HCT116 (cell line): ENCODE data around the gene IGF2R. TPM values are rescaled to one million over a fixed set of nuclear protein-coding genes. Genes with fewer than 3 reads are reported as not detected.
A peak's percentile ranks its signal among the peaks of the same experiment; 100 is the strongest.

Experiments used
- ATAC-seq: fragments of 200-7000 bp; cut with Tn5 transposase; 2 replicates; pipeline ENCODE4 v1.9.1; 2020; ENCODE audit warnings: mild to moderate bottlenecking, moderate library complexity
- BruUV-seq: library from RNA; stranded (reverse); fragments of 400-500 nt; replicated peaks from 2 replicates; lab custom pipeline; 2021; lab: Mats Ljungman, UMichigan
- CTCF ChIA-PET: fragments of 300-600 bp; sonication (Branson Sonifier 250); formaldehyde crosslinking; loops from one replicate; lab custom pipeline; 2021; ENCODE audit warnings: antibody characterized with exemption; lab: Charles Lee
- POLR2A ChIA-PET: fragments of 300-600, 350-600 bp; sonication (Branson Sonifier 250); formaldehyde crosslinking; loops from one replicate; lab custom pipeline; 2021; ENCODE audit warnings: antibody characterized with exemption; lab: Charles Lee
- RAD21 ChIA-PET, 2 experiments: fragments of 300-600 bp; sonication (Branson Sonifier 250); formaldehyde crosslinking; loops; one replicate each; lab custom pipeline; 2023; ENCODE audit warnings: low total read pairs in 2 of 2; ENCODE audit not compliant: uncharacterized antibody in 2 of 2, unreplicated experiment in 2 of 2, low non-redundant PET in 1 of 2; lab: Charles Lee
- DNase-seq: peaks from one replicate; pipeline ENCODE4 v3.0.0-alpha.2; 2010; ENCODE audit warnings: low read depth, low spot score
- H2AFZ ChIP-seq: fragments of 200-600 bp; shearing (Covaris generic), sonication (generic); 2 replicates; pipeline ENCODE4 v1.6.1; 2017; ENCODE audit warnings: low read depth, mixed run types, mixed read lengths, antibody characterized with exemption, low read length; ENCODE audit not compliant: poor library complexity, severe bottlenecking
- H3K27ac ChIP-seq: 2 replicates; pipeline ENCODE4 v1.5.1; 2012; ENCODE audit warnings: low read depth, low read length
- H3K27me3 ChIP-seq: fragments of 200-600 bp; sonication (generic); 2 replicates; pipeline ENCODE4 v1.6.1; 2016; ENCODE audit warnings: mixed run types, low read length, mixed read lengths; ENCODE audit not compliant: insufficient read depth
- H3K36me3 ChIP-seq, 2 experiments: fragments of 200-500 bp in 1 of 2; fragments of 200-600 bp in 1 of 2; sonication (Bioruptor generic) in 1 of 2; sonication (generic) in 1 of 2; 2 replicates each; pipeline versions ENCODE4 v1.5.1 to v1.6.1; 2014 to 2016; ENCODE audit warnings: low read length in 2 of 2, inconsistent platforms in 1 of 2, mixed read lengths in 1 of 2, mixed run types in 1 of 2; ENCODE audit not compliant: insufficient read depth in 2 of 2, control insufficient read depth in 1 of 2
- H3K4me1 ChIP-seq, 2 experiments: fragments of 200-600 bp in 1 of 2; sonication (generic) in 1 of 2; 2 replicates each; pipeline versions ENCODE4 v1.5.1 to v1.6.1; 2012 to 2017; ENCODE audit warnings: low read length in 2 of 2, inconsistent platforms in 1 of 2, mild to moderate bottlenecking in 1 of 2, mixed read lengths in 1 of 2, mixed run types in 1 of 2, moderate library complexity in 1 of 2; ENCODE audit not compliant: insufficient read depth in 2 of 2, control insufficient read depth in 1 of 2
- H3K4me2 ChIP-seq: fragments of 200-600 bp; sonication (generic); 2 replicates; pipeline ENCODE4 v1.6.1; 2017; ENCODE audit warnings: mixed run types, low read length, mixed read lengths
- H3K4me3 ChIP-seq, 2 experiments: fragments of 200-600 bp in 1 of 2; sonication (generic) in 1 of 2; replicated peaks in 1 of 2; 2 replicates each; pipeline ENCODE4 v1.5.1; 2011 to 2016; ENCODE audit warnings: low read length in 2 of 2, control low read depth in 1 of 2, low read depth in 1 of 2, mild to moderate bottlenecking in 1 of 2, mixed read lengths in 1 of 2, mixed run types in 1 of 2
- H3K79me2 ChIP-seq: fragments of 200-600 bp; sonication (generic); 2 replicates; pipeline ENCODE4 v1.6.1; 2017; ENCODE audit warnings: mild to moderate bottlenecking, mixed run types, low read length, moderate library complexity, mixed read lengths; ENCODE audit not compliant: insufficient read depth
- H3K9ac ChIP-seq: fragments of 200-600 bp; sonication (generic); 2 replicates; pipeline ENCODE4 v1.6.1; 2016; ENCODE audit warnings: low read length, mixed read lengths
- H3K9me2 ChIP-seq: fragments of 200-600 bp; sonication (generic), shearing (Covaris generic); 2 replicates; pipeline ENCODE4 v1.6.1; 2017; ENCODE audit warnings: mixed run types, mild to moderate bottlenecking, moderate library complexity; ENCODE audit not compliant: insufficient read depth
- H3K9me3 ChIP-seq, 2 experiments: fragments of 200-500 bp in 1 of 2; fragments of 200-600 bp in 1 of 2; sonication (Bioruptor generic) in 1 of 2; sonication (generic) in 1 of 2; 2 replicates each; pipeline ENCODE4 v1.6.1; 2014 to 2017; ENCODE audit warnings: low read length in 2 of 2, mixed read lengths in 2 of 2, inconsistent platforms in 1 of 2, low read depth in 1 of 2, mild to moderate bottlenecking in 1 of 2, mixed run types in 1 of 2, moderate library complexity in 1 of 2; ENCODE audit not compliant: control insufficient read depth in 1 of 2, insufficient read depth in 1 of 2
- H4K20me1 ChIP-seq: fragments of 200-600 bp; sonication (generic), shearing (Covaris generic); 2 replicates; pipeline ENCODE4 v1.6.1; 2017; ENCODE audit warnings: mixed run types, mild to moderate bottlenecking, moderate library complexity; ENCODE audit not compliant: insufficient read depth
- ELF1 ChIP-seq: IDR thresholded peaks from 2 replicates; pipeline ENCODE4 v1.6.1; 2012; ENCODE audit warnings: low read depth, borderline replicate concordance
- EZH2 ChIP-seq: fragments of 200-600 bp; sonication (generic); IDR thresholded peaks from 2 replicates; pipeline ENCODE4 v1.6.1; 2017; ENCODE audit warnings: antibody characterized with exemption, mixed run types
- EZH2phosphoT487 ChIP-seq: fragments of 200-600 bp; IDR thresholded peaks from 2 replicates; pipeline ENCODE4 v1.6.1; 2018; ENCODE audit warnings: antibody characterized with exemption, borderline replicate concordance
- POLR2A ChIP-seq: IDR thresholded peaks from 2 replicates; pipeline ENCODE4 v1.7.0; 2011; ENCODE audit warnings: borderline replicate concordance; ENCODE audit not compliant: insufficient read depth, insufficient read length; ENCODE audit errors: extremely low read depth
- RAD21 ChIP-seq: IDR thresholded peaks from 2 replicates; pipeline ENCODE4 v1.6.1; 2012; ENCODE audit warnings: low read depth, mild to moderate bottlenecking
- SP1 ChIP-seq: IDR thresholded peaks from 2 replicates; pipeline ENCODE4 v1.6.1; 2012; ENCODE audit warnings: low read depth
- SRF ChIP-seq: IDR thresholded peaks from 2 replicates; pipeline ENCODE4 v1.6.1; 2012; ENCODE audit warnings: low read depth
- YY1 ChIP-seq: IDR thresholded peaks from 2 replicates; pipeline ENCODE4 v1.6.1; 2011; ENCODE audit warnings: low read length, low read depth, moderate library complexity, mild to moderate bottlenecking; ENCODE audit not compliant: insufficient replicate concordance; ENCODE audit errors: extremely low read depth
- intact Hi-C: fragments of 100-400 bp; cut with micrococcal nuclease; formaldehyde crosslinking; loops from 2 replicates; pipeline ENCODE4 v1.10.0; 2022
- total RNA-seq: library from RNA; stranded (reverse); gene quantifications from one replicate; pipeline ENCODE4 v1.2.1, GENCODE V29; 2021; ENCODE audit not compliant: unreplicated experiment
- TF ChIP-seq, protein P1 (sequence below): IDR thresholded peaks from 2 replicates; pipeline ENCODE4 v1.6.1; 2012; ENCODE audit warnings: low read depth
- TF ChIP-seq, protein P2 (sequence below), 3 experiments: fragments of 200-600 bp in 1 of 3; sonication (generic) in 1 of 3; IDR thresholded peaks in 2 of 3; conservative IDR thresholded peaks in 1 of 3; 2 replicates each; pipeline ENCODE4 v1.5.1; 2012 to 2017; ENCODE audit warnings: low read depth in 2 of 3, low read length in 2 of 3, antibody characterized with exemption in 1 of 3, borderline replicate concordance in 1 of 3, control low read depth in 1 of 3, mild to moderate bottlenecking in 1 of 3, mixed read lengths in 1 of 3, mixed run types in 1 of 3, moderate library complexity in 1 of 3; ENCODE audit not compliant: insufficient read depth in 1 of 3

IGF2R gene
- total RNA-seq, 1 experiment from 2014 or later, result 37.0 TPM

DNA sequence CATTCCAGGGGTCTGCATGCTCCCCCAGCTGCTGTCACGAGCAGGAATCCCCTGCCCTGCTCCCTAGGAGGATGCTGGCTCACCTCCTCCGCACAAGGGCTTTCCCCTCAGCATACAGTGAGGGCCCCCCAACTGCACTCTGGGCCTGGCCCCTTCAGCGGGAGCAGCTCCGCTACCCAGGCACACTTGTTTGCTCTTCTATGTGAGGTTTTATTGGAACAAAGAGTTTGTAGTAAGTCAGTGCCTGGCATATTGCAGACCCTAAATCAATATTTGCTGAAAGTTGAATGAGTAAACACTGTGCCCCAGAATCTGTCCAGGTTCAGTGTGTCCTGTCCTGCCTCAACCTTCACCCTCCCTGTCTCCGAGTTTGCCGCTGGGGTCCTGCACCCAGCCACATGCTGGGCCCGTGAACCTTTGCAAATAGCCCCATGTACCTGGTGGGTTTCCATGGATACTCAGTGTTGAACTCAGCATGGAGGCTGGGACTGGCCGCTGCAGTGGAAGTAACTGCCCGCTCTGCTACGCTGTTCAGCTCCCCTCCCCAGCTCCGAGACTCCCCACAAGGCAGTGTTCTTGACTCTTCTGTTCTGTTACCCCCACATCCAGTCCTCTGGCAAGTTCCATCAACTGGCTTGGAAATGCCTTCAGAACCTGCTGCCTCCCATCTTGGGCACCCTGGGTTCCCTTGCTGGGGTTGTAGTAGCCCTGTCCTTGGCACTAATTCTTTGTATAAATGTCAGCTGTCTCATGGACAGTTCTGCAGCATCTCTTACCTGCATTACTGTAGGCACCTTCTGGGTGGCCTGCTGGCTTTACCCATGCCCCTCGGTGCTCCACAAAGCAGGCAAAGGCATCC, 168.5 kb downstream of the IGF2R start (continued):
- TF ChIP-seq, protein P1, sequence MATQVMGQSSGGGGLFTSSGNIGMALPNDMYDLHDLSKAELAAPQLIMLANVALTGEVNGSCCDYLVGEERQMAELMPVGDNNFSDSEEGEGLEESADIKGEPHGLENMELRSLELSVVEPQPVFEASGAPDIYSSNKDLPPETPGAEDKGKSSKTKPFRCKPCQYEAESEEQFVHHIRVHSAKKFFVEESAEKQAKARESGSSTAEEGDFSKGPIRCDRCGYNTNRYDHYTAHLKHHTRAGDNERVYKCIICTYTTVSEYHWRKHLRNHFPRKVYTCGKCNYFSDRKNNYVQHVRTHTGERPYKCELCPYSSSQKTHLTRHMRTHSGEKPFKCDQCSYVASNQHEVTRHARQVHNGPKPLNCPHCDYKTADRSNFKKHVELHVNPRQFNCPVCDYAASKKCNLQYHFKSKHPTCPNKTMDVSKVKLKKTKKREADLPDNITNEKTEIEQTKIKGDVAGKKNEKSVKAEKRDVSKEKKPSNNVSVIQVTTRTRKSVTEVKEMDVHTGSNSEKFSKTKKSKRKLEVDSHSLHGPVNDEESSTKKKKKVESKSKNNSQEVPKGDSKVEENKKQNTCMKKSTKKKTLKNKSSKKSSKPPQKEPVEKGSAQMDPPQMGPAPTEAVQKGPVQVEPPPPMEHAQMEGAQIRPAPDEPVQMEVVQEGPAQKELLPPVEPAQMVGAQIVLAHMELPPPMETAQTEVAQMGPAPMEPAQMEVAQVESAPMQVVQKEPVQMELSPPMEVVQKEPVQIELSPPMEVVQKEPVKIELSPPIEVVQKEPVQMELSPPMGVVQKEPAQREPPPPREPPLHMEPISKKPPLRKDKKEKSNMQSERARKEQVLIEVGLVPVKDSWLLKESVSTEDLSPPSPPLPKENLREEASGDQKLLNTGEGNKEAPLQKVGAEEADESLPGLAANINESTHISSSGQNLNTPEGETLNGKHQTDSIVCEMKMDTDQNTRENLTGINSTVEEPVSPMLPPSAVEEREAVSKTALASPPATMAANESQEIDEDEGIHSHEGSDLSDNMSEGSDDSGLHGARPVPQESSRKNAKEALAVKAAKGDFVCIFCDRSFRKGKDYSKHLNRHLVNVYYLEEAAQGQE, result no peak
- TF ChIP-seq POLR2A, result no peak
- no peak for TF ChIP-seq SP1
- TF ChIP-seq, all 23 proteins: peak for 0

DNA sequence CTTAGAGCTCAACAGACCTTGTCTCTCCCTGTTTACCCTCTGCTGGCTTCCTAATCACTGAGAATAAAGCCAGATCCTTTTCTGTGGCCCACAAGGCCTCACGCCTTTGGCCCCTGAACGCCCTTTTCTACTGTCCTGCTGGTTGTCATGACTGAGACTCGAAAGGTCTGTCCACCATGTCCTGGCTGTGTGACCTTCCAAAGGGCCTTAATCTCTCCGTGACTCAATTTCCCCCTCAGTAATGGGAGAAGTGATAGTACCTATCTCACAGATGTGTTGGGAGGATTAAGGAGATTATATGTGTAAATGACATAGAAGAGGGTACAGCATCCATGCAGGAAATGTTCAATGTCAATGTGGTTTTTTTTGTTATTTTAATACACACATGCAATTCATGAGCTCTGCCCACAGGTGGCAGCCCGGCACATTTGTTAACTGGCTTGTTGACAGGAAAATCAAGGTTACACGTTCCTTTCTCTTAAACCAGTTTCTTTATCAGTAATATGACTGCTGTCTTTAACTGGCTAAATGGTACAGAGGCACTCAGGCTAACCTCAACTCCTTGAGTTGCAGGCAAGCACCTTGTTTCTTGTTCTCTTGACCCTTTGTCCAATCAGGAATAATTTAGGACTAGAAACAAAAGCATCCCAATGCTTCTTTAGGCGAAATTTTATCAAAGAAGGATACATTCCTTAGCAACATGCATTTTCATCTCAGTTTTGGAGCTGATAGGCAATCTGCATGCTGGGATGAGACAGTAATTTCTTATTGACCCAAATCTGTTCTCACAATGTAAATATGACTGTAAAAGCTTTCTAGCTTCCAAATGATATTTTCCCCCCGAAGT, 169.3 kb downstream of the IGF2R start:
- ChIA-PET RAD21 (interaction anchor here (0.6 to 1.3 kb wide), 3 partner anchors 317 to 450 kb away, joined by 3 to 6 read pairs (median 5); no protein-coding TSS in a partner anchor), CTCF (interaction anchor here (1.0 to 2.3 kb wide), 4 partner anchors 83 to 317 kb away, joined by 3 to 19 read pairs (median 6); no protein-coding TSS in a partner anchor), POLR2A (no interaction called here)
- BruUV-seq, result no TSS peak
- no peak overlapping the region for H3K27ac ChIP-seq
- peak; percentile 32 for DNase-seq
- intact Hi-C loops, result loop anchor here (1.0 to 10.0 kb wide), 2 partner anchors 157 to 318 kb away; no protein-coding TSS in a partner anchor
- no peak overlapping the region for H3K9ac ChIP-seq
- no peak overlapping the region for H3K4me2 ChIP-seq
- no peaks in the 10 kb centered on the region for H3K9me3 ChIP-seq
- no peaks in the 10 kb centered on the region for H3K36me3 ChIP-seq
- TF ChIP-seq YY1, result no peak
- TF ChIP-seq, protein P2, sequence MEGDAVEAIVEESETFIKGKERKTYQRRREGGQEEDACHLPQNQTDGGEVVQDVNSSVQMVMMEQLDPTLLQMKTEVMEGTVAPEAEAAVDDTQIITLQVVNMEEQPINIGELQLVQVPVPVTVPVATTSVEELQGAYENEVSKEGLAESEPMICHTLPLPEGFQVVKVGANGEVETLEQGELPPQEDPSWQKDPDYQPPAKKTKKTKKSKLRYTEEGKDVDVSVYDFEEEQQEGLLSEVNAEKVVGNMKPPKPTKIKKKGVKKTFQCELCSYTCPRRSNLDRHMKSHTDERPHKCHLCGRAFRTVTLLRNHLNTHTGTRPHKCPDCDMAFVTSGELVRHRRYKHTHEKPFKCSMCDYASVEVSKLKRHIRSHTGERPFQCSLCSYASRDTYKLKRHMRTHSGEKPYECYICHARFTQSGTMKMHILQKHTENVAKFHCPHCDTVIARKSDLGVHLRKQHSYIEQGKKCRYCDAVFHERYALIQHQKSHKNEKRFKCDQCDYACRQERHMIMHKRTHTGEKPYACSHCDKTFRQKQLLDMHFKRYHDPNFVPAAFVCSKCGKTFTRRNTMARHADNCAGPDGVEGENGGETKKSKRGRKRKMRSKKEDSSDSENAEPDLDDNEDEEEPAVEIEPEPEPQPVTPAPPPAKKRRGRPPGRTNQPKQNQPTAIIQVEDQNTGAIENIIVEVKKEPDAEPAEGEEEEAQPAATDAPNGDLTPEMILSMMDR (IDR thresholded peaks at IDR 0.05 in 2 of 3, conservative IDR thresholded peaks at IDR 0.05 in 1 of 3; ENCODE audit: borderline replicate concordance in 1 of 3, insufficient read depth in 1 of 3, low read depth in 2 of 3, low read length in 2 of 3), result peak in 2 of 3 experiments; percentile 70 to 71; a peak in 5 of 6 replicates
- TF ChIP-seq EZH2, result no peak
- no peak for TF ChIP-seq ELF1
- no peak for TF ChIP-seq EZH2phosphoT487
- TF ChIP-seq RAD21, result peak; percentile 82
- TF ChIP-seq SRF, result no peak
- H4K20me1 ChIP-seq, result no peaks in the 10 kb centered on the region
- peak; percentile 61 for ATAC-seq
- H3K9me2 ChIP-seq, result no peaks in the 10 kb centered on the region
- H3K79me2 ChIP-seq, result no peaks in the 10 kb centered on the region
- H3K4me1 ChIP-seq, result peaks cover 0 to 11% of the 10 kb centered on the region in 2 experiments; a peak in 1 of 4 replicates
- no peak overlapping the region for H2AFZ ChIP-seq
- no peaks in the 10 kb centered on the region for H3K27me3 ChIP-seq
- no peak overlapping the region for H3K4me3 ChIP-seq
